ENCODE measurements around the gene UBB.

The UBB gene

DNA sequence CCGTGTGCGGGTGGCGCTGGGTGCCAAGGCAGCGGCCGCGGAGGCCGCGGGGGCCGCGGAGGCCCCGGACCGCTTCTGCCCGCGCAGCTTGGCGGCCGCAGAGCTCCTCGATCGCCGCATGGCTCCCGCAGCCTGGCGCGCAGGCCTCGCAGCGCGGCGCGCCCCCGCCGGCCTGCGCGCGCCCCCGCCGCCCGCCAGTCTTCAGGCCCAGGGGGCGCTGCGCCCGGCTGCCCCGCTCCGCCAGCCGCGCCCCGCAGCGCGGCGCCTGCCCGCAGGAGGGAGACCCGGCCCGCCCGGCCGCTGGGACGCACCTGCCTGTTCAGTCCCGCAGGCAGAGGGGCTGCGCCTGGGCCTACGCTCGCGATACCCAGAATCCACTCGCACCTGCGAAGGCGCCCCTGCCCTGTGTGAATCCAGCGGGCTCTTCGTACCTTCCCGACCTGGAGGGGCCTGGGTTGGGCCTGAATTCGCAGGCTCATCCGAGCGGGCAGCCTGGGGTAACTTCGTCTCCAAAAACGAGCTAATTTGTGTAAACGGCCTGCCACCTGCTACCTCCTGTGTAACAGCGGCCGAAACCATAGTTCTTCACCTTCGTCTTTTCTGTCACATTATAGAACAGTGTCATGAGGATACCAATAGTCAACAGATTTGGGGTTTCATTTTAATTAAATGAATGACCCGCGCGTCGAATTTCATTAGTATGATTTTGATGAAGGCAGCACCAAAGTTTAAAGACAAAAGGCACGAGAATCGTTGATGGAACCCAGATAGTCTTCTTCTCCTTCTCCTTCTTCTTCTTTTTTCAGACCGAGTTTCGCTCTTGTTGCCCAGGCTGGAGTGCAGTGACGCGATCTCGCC is 27.3 kb upstream of the UBB start, which contains the start of gene CENPV:
Gene CENPV, minus strand, starts transcription at position 153 of the 858 bp plus-strand sequence. Its CDS starts 33 bp downstream, at position 120.
- H3K4me3 ChIP-seq (ENCODE audit: low read depth, low read length), result peak within 1 kb of the TSS; percentile 87
- TF ChIP-seq, protein P1, sequence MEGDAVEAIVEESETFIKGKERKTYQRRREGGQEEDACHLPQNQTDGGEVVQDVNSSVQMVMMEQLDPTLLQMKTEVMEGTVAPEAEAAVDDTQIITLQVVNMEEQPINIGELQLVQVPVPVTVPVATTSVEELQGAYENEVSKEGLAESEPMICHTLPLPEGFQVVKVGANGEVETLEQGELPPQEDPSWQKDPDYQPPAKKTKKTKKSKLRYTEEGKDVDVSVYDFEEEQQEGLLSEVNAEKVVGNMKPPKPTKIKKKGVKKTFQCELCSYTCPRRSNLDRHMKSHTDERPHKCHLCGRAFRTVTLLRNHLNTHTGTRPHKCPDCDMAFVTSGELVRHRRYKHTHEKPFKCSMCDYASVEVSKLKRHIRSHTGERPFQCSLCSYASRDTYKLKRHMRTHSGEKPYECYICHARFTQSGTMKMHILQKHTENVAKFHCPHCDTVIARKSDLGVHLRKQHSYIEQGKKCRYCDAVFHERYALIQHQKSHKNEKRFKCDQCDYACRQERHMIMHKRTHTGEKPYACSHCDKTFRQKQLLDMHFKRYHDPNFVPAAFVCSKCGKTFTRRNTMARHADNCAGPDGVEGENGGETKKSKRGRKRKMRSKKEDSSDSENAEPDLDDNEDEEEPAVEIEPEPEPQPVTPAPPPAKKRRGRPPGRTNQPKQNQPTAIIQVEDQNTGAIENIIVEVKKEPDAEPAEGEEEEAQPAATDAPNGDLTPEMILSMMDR (IDR thresholded peaks at IDR 0.05; ENCODE audit: borderline replicate concordance, insufficient read depth, low read depth, low read length), result peak; percentile 39; the same call in 1 of the 2 replicates

DNA sequence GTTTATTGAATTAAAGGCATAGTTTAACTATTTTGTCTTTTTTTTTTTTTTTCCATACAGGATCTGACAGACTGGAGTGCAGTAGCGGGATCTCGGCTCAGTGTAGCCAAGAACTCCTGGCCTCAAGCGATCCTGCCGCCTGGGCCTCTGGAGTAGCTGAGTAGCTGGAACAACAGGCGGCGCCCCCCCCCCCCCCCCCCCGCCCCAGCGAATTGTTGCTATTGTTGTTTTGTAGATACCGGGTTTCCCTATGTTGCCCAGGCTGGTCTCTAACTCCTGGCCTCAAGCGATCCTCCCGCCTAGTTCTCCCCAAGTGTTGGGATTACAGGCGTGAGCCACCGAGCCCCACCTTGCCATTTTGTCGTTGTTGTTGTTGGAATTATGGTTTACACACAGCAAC is 26.3 kb upstream of the UBB start:
- TF ChIP-seq, protein P1 (IDR thresholded peaks at IDR 0.05; ENCODE audit: borderline replicate concordance, insufficient read depth, low read depth, low read length), result no peak
- no peak overlapping the region for H3K4me3 ChIP-seq (ENCODE audit: low read depth, low read length)

DNA sequence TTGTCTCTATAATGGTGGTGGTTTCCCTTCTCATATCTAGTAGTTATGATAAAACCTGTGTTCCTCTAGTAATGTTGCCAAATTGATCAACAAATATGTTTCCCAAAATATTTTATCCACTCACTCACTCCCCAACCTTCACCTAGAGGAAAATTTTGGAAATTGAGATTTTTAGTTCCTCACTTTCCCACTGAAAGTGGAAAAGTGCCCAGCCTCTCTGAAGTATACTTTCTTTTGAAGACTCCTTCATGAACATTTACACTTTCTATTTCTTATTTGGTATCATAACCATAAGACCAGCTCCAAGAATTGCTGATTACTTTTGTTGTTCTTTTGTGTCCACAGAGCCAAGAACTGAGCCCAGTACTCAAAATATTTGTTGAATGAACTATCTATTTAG is 22.5 kb upstream of the UBB start:
- no peak overlapping the region for H3K4me3 ChIP-seq (ENCODE audit: low read depth, low read length)
- TF ChIP-seq, protein P1 (IDR thresholded peaks at IDR 0.05; ENCODE audit: borderline replicate concordance, insufficient read depth, low read depth, low read length), result no peak

DNA sequence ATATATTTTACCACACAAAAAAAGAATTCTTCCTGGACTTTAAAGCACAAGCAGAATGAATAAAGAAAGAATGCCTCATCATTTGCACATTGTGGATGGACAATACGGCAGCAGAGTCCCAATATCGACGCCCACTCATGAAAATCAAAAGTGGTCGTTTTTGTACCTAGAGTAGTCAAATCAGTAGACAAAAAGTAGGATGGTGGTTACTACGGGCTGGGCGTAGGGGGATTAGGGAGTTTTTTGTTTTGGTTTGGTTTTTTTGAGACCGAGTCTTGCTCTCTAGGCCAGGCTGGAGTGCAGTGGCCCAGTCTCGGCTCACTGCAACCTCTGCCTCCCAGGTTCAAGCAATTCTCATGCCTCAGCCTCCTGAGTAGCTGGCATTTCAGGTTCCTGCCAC is 19.0 kb upstream of the UBB start:
- TF ChIP-seq, protein P1 (IDR thresholded peaks at IDR 0.05; ENCODE audit: borderline replicate concordance, insufficient read depth, low read depth, low read length), result no peak
- no peak overlapping the region for H3K4me3 ChIP-seq (ENCODE audit: low read depth, low read length)

DNA sequence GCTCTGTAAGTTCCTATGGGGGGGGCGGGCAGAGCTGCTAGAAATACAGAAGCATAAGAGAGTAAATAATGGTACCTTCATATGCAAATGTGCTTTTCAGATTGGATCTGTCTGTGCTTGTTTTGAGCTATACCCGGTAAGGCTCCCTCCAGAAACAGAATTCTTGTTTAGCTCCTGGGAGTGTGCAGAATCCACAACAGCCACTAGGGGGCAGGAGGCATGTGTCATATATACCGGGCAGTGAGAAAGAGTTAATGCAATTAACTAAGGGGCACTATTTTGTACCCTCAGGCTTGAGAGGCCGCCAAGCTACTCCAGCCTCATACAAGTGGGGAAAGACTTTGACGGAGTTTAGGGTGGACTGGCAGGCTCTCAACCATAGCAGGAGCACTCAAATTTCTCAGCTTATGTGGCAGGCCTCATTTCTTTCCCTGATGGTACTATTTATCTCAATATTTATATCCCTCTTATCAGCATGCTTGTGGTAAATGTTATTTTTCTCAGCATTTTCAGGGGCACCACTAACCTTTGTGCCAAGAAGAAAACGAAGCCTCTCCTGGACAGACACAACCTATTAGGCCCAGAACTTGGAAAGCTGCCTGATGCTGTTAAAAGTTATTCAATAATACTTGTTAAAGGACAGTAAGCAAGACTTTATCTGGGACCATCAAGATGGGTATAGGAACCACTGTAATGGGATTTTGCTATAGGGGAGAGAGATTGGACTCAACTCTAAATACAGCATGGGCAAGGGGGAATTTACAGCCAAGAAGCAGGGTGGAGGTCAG is 16.9 kb upstream of the UBB start:
- TF ChIP-seq, protein P1 (IDR thresholded peaks at IDR 0.05; ENCODE audit: borderline replicate concordance, insufficient read depth, low read depth, low read length), result peak; percentile 88
- H3K4me3 ChIP-seq (ENCODE audit: low read depth, low read length), result no peak overlapping the region

DNA sequence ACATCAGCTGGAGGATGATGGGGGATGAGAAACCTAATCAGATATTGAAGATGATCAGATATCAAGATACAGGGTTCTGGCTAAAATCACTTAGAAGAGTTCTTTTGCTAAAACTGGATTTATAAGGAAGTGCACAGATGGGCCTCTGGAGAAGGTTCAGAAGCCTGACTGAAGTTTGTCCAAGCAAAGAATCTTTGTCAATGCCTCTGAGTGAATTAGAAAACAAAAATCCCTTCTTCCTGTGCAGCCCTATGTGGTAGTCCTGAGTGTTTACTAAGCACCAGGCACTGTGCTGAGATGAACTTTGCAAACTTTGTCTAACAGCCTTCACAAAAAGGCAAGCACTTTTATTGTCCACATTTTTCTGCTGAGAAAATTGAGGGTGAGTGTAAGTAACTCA is 16.3 kb upstream of the UBB start:
- TF ChIP-seq, protein P1 (IDR thresholded peaks at IDR 0.05; ENCODE audit: borderline replicate concordance, insufficient read depth, low read depth, low read length), result no peak
- no peak overlapping the region for H3K4me3 ChIP-seq (ENCODE audit: low read depth, low read length)
